ENCODE results near the gene RSAD2. TPM values are rescaled to one million over a fixed set of nuclear protein-coding genes. Genes with fewer than 3 reads are reported as not detected.

The RSAD2 gene
- total RNA-seq, 1 experiment from 2014 or later = 0.18 TPM

GRCh38 chr2:6860296-6860695, 17.3 kb upstream of the RSAD2 start:
- no peaks in the 10 kb centered on the region for H3K4me1 Mint-ChIP-seq (ENCODE audit: low read depth, unreplicated experiment)
- peaks cover 34% of the 10 kb centered on the region for H3K9me3 Mint-ChIP-seq (ENCODE audit: unreplicated experiment)
- Histone ChIP-seq H3K4me1 (no peaks in the 10 kb centered on the region), H3K36me3 (ENCODE audit: control insufficient read depth, insufficient read depth, low read length) (no peaks in the 10 kb centered on the region), H3K9me3 (peaks cover 15% of the 10 kb centered on the region; the same call in 1 of the 2 replicates), H3K4me3 (ENCODE audit: low read depth, low read length) (no peak overlapping the region), H3K27me3 (replicated peaks; ENCODE audit: control insufficient read depth, insufficient read depth, low read length) (no peaks in the 10 kb centered on the region)
- no peak overlapping the region for H3K4me3 Mint-ChIP-seq (ENCODE audit: unreplicated experiment)
- TF ChIP-seq, protein P1, sequence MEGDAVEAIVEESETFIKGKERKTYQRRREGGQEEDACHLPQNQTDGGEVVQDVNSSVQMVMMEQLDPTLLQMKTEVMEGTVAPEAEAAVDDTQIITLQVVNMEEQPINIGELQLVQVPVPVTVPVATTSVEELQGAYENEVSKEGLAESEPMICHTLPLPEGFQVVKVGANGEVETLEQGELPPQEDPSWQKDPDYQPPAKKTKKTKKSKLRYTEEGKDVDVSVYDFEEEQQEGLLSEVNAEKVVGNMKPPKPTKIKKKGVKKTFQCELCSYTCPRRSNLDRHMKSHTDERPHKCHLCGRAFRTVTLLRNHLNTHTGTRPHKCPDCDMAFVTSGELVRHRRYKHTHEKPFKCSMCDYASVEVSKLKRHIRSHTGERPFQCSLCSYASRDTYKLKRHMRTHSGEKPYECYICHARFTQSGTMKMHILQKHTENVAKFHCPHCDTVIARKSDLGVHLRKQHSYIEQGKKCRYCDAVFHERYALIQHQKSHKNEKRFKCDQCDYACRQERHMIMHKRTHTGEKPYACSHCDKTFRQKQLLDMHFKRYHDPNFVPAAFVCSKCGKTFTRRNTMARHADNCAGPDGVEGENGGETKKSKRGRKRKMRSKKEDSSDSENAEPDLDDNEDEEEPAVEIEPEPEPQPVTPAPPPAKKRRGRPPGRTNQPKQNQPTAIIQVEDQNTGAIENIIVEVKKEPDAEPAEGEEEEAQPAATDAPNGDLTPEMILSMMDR (IDR thresholded peaks at IDR 0.05; ENCODE audit: insufficient read depth in 1 of 2, low read depth in 1 of 2, low read length in 1 of 2, severe bottlenecking in 1 of 2, unreplicated experiment in 1 of 2) = no peak
- no peak for DNase-seq
- POLR2A ChIA-PET = no interaction called here
- BruUV-seq (replicated peaks) = no TSS peak
- CTCF ChIA-PET = no interaction called here
- peaks cover 8% of the 10 kb centered on the region for H3K27me3 Mint-ChIP-seq (ENCODE audit: insufficient read depth, unreplicated experiment)
- H3K27ac Mint-ChIP-seq (ENCODE audit: unreplicated experiment) = no peak overlapping the region
- intact Hi-C loops (cut with micrococcal nuclease; ENCODE audit: unreplicated experiment) = no loop called here
- H3K36me3 Mint-ChIP-seq (ENCODE audit: insufficient read depth, unreplicated experiment) = no peaks in the 10 kb centered on the region

- H3K4me1 ChIP-seq = peaks cover 5% of the 10 kb centered on the region; the same call in 1 of the 2 replicates
- H3K4me3 ChIP-seq (ENCODE audit: low read depth, low read length) = no peak overlapping the region
- H3K36me3 Mint-ChIP-seq (ENCODE audit: insufficient read depth, unreplicated experiment) = no peaks in the 10 kb centered on the region
- H3K27me3 ChIP-seq (replicated peaks; ENCODE audit: control insufficient read depth, insufficient read depth, low read length) = no peaks in the 10 kb centered on the region; the same call in 1 of the 2 replicates
- no peak overlapping the region for H3K27ac Mint-ChIP-seq (ENCODE audit: unreplicated experiment)
- peaks cover 6% of the 10 kb centered on the region for H3K4me1 Mint-ChIP-seq (ENCODE audit: low read depth, unreplicated experiment)
- H3K27me3 Mint-ChIP-seq (ENCODE audit: insufficient read depth, unreplicated experiment) = peaks cover 14% of the 10 kb centered on the region
- H3K9me3 ChIP-seq = peaks cover 9% of the 10 kb centered on the region; the same call in 1 of the 2 replicates
- TF ChIP-seq, protein P1 (IDR thresholded peaks at IDR 0.05; ENCODE audit: insufficient read depth in 1 of 2, low read depth in 1 of 2, low read length in 1 of 2, severe bottlenecking in 1 of 2, unreplicated experiment in 1 of 2) = no peak
- no peak for DNase-seq
- peaks cover 4% of the 10 kb centered on the region for H3K9me3 Mint-ChIP-seq (ENCODE audit: unreplicated experiment)
- H3K36me3 ChIP-seq (ENCODE audit: control insufficient read depth, insufficient read depth, low read length) = no peaks in the 10 kb centered on the region
- intact Hi-C loops (cut with micrococcal nuclease; ENCODE audit: unreplicated experiment) = no loop called here
- no peak overlapping the region for H3K4me3 Mint-ChIP-seq (ENCODE audit: unreplicated experiment)
- BruUV-seq (replicated peaks) = no TSS peak
- ChIA-PET CTCF (no interaction called here), POLR2A (no interaction called here)
These were observed 13.8 kb upstream of the RSAD2 start for GRCh38 chr2:6863792-6864191.

DNA sequence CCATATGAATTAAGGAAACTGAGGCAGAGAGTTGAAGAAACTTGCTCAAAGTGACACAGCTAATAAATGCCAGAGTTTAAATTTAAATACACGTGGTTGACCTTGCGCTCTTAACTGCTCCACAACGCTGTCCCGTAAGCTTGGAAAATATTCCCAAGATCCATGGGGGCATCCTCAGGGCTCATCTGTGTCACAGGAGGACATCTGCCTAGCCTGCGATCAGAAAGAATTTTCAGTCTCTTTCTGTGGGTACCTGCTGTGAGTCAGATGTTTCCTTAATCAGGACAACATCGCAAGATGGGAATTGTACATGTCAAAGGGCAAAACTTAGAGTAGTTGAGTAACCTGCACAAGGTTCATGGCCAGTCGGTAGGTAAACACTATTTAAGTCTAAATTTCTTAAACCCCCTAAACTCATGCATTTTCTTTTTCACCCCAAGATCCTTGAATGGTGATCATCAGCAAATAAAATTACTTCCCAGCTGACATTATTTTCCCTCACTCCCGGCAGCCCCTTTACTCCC, 13.3 kb upstream of the RSAD2 start:
- H3K9me3 Mint-ChIP-seq (ENCODE audit: unreplicated experiment) = no peaks in the 10 kb centered on the region
- Histone ChIP-seq H3K27me3 (replicated peaks; ENCODE audit: control insufficient read depth, insufficient read depth, low read length) (no peaks in the 10 kb centered on the region; the same call in 1 of the 2 replicates), H3K4me3 (ENCODE audit: low read depth, low read length) (no peak overlapping the region), H3K9me3 (peaks cover 9% of the 10 kb centered on the region; the same call in 1 of the 2 replicates), H3K36me3 (ENCODE audit: control insufficient read depth, insufficient read depth, low read length) (no peaks in the 10 kb centered on the region), H3K4me1 (peaks cover 5% of the 10 kb centered on the region; the same call in 1 of the 2 replicates)
- H3K4me3 Mint-ChIP-seq (ENCODE audit: unreplicated experiment) = no peak overlapping the region
- H3K27me3 Mint-ChIP-seq (ENCODE audit: insufficient read depth, unreplicated experiment) = peaks cover 14% of the 10 kb centered on the region
- no peak overlapping the region for H3K27ac Mint-ChIP-seq (ENCODE audit: unreplicated experiment)
- ChIA-PET POLR2A (no interaction called here), CTCF (no interaction called here)
- no peak for DNase-seq
- BruUV-seq (replicated peaks) = no TSS peak
- H3K4me1 Mint-ChIP-seq (ENCODE audit: low read depth, unreplicated experiment) = peaks cover 6% of the 10 kb centered on the region
- TF ChIP-seq, protein P1 (IDR thresholded peaks at IDR 0.05; ENCODE audit: insufficient read depth in 1 of 2, low read depth in 1 of 2, low read length in 1 of 2, severe bottlenecking in 1 of 2, unreplicated experiment in 1 of 2) = no peak
- H3K36me3 Mint-ChIP-seq (ENCODE audit: insufficient read depth, unreplicated experiment) = no peaks in the 10 kb centered on the region
- intact Hi-C loops (cut with micrococcal nuclease; ENCODE audit: unreplicated experiment) = no loop called here

All from Caco-2 (cell line).